Activated CD8-positive, alpha-beta memory T cell treated with anti-CD3 and anti-CD28 coated beads for 1 hour (primary cell): ENCODE results near the gene CTSA.
"Not testable (repeated sequence)": the region's sequence is repeated elsewhere in the genome, so short reads cannot be mapped to it uniquely, and the experiment has no call there.

Source experiments
- DNase-seq, 2 donors: peaks; one replicate each; pipeline ENCODE4 v3.0.0-alpha.2; 2020; ENCODE audit warnings: low read depth in 1 of 2; ENCODE audit errors: extremely low read depth in 1 of 2

The CTSA gene

DNA sequence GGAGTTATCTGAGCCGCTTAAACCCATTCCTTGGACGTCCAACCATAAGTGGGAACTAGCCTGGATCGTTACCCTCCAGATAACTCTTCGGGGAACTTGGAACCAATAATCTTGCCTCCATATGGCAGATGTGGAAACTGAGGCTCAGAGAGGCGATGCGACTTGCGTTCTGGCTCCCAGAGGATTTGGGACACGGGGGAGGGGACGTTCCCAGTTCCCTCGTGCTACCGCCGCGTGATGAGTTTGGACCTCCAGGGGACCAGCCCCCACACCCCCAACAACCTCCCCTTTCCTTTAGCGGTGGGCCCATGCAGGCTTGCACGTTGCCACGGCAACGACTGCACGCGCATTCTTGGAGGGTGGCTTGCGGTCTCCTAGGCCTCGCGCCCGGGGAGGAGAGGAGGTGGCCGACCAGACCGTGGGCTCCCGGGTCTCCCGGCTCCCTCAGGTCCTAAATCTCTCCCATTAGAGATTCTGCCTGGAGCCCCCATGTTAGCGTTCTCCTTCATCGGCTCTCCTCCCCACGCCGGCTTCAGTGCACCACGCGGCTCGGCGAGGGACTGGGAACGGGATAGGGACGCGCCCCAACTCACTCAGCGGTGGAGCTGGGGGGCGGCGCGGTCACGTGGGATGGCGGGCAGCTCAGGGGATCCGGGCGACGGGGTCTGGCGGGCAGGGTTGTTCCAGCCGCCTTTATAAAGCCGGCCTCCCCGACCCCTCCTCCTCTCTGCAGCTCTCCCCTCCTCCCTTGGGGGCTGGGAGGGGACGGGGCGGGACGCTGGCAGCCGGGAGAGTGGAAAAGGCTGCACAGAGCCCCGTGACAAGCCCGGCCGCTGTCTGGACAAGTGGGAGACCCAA lies 20.6 kb downstream of the CTSA start, which contains the start of gene PLTP:
TSS of gene PLTP (minus strand) at position 670 of the 858 bp plus-strand sequence. CDS start 703 bp downstream, outside the sequence.
- DNase-seq: no peak

- DNase-seq: no peak
Measured at GRCh38 chr20:45912344-45912682, 21.2 kb downstream of the CTSA start.

DNA sequence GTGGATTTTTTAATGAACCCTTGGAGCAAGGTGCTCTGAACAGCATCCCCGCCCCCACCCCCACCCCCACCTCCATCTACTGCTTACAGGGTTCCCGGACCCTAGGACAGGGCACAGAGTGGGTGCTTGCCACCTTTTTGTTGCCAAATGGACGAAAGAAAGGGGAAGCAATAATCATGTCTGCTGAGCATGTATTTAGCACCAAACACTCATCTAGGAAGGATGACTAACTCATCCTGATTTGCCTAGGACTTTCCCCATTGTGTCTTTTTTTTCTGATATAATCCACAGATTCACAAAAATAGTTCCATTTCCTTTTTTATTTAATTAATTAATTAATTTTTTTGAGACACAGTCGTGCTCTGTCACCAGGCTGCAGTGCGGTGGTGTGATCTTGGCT lies 22.0 kb downstream of the CTSA start:
- no peak for DNase-seq

- DNase-seq: no peak
Measured at GRCh38 chr20:45917790-45918141, 26.6 kb downstream of the CTSA start.

GRCh38 chr20:45918182-45918737 lies 27.1 kb downstream of the CTSA start:
- no peak for DNase-seq

DNA sequence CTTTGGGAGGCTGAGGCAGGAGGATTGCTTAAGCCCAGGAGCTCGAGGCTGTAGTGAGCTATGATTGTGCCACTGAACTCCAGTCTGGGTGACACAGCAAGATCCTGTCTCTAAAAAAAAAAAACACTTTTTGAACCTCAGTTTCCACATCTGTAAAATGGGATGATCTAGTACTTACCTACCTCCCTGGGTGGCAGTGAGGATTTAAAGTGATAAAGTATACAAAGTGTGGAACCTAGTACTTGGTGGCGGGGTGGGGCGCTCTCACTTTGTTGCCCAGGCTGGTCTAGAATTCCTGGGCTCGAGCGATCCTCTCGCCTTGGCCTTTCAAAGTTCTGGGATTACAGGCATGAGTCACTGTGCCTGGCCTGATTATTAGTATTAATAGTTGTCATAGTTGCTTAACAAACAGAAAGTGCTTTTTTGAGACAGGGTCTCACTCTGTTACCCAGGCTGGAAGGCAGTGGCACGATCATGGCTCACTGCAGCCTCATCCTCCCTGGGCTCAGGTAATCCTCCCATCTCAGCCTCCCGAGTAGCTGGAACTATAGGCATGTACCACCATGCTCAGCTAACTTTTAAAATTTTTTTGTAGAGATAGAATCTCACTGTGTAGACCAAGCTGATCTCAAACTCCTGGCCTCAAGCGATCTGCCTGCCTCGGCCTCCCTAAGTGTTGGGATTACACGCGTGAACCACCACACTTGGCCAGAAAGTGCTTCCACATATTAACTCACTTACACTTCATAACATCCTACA lies 27.8 kb downstream of the CTSA start:
- no peak for DNase-seq

GRCh38 chr20:45919542-45920399 lies 28.6 kb downstream of the CTSA start:
- DNase-seq: no peak

DNA sequence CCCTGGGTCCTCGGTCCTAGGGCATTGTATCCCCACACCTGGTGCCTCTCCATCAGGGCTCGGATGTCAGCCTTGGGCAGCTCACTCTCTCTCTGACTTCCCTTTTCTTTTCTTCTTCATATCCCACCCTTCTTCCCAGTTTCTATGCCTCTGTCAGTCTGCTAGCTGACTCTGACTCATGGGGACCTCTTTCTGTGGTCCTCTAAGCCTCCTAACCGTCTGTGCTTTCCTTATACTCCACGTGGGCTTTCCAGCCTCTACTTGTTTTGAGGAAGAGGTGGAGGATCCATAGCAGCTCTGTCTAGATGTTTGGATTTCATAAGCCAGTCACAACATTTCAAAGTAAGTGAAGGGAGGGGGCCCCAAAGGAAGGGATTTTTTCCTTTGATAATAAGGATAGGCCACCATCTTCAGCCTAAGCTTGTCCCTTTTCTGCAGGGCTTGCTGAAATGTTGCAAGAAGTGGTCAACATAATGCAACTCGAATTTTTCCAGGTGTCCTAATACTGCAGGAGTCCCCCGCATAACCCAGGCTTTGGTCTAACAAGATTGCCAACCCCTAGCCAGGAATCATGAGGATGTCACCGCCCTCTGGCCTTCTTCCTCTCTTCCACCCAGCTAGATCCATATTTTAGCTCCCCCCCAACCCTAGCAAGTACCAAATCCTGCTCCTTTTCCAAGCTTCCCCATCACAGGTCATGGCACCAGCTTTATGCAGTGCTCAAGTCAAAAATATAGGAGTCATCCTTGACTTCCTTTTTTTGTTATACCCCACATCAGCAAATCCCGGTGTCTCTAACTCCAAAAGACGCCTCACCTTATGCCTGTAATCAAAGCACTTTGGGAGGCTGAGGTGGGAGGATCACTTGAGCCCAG lies 29.6 kb downstream of the CTSA start:
- no peak for DNase-seq

DNA sequence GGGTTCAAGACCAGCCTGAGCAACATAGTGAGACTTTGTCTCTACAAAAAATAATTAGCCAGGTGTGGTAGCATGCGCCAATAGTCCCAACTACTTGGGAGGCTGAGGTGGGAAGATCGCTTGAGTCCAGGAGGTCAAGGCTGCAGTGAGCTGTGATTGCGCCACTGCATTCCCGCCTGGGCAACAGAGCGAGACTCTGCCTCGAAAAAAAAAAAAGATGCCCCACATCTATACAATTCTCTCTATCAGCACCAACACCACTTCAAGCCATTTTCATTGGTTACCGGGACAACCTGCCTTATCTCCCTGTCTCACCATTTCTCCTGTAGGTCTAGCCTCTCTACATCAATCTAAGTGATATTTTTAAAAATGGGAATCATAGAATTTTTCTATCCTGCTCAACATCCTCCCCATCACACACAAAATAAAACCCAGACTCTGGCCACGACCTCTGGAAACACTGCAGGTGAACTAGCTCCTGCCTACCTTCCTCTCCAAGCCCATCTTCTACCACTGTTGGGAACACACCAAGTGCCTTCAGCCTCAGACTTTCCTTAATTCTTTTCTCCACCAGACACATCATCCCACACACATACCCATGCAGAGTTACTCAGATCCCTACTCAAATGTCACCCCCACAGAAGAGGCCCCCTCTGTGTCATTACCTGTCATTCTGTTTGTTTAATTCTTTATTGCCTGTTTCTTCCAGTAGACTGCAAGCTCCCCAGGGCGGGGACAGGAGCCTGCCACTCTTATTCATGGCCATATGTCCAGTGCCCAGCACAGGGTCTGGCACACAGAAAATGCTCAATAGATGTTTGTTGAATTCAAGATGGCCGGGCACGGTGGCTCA lies 30.4 kb downstream of the CTSA start:
- no peak for DNase-seq

DNA sequence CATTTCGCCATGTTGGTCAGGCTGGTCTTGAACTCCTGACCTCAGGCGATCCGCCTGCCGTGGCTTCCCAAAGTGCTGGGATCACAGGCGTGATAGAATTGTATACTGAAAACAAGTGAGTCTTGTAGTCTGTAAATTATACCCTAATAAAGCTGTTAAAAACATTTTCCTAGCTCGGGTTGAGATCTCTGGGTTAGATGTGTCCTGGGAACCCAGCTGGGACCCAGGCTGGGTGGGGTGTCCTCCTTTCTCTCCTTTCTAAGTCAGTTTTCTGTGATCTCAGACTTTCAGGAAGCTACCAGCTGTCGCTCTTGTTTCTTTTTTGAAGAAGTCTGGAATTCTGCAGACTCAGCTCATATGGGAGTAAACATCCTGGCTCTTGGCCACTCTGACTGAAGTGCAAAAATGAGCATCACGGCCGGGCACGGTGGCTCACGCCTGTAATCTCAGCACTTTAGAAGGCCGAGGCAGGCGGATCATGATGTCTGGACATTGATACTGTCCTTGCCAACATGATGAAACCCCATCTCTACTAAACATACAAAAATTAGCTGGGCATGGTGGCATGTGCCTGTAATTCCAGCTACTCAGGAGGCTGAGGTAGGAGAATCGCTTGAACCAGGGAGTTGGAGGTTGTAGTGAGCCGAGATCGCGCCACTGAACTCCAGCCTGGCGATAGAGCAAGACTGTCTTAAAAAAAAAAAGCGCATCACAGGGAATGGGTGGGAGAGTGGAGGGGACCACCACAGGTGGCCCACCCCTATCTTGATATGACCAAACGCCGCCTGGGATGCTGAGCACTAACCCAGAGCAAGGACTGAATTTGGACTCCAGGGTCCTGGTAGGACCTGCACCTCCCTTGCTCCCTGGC lies 33.5 kb downstream of the CTSA start:
- no peak for DNase-seq

DNA sequence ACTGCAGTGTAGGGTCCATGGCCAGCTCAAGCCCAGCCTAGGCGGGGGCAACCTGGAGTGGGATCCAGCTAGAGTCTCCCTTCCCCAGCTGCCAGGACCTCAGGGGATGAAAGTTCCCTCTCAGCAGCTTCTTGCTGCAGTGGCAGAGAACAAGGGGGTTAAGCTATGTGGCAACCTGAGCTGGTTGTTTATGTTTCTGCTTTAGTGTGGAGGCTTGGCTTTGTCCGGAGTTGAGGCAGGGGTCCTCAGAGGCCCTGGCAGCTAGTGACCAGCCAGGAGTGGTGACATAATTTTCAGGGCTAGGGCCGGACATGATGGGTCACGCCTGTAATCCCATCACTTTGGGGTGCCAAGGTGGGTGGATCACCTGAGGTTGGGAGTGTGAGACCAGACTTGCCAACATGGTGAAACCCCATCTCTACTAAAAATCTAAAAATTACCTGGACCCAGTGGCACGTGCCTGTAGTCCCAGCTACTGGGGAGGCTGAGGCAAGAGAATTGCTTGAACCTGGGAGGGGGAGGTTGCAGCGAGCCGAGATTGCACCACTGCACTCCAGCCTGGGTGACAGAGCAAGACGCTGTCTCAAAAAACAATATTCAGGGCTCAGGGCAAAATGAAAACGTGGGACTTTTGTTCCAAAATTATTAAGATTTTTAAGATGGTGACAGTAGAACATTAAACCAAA lies 34.8 kb downstream of the CTSA start:
- no peak for DNase-seq

DNA sequence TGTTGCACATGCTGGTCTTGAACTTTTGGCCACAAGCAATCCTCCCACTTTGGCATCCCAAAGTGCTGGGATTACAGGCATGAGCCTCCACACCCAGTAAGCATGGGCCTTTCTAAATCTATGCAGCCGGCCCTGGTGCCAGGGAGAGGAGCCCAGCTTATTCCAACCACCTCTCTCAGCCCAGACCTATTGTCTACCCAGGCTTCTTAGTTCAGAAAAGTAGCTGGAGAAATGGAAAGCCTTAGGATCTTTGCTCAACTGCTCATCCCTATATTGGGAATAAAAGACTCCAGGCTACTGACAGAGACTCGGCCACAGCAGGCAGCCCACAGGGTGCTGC lies 35.6 kb downstream of the CTSA start:
- no peak for DNase-seq

GRCh38 chr20:45927071-45927878 lies 36.1 kb downstream of the CTSA start:
- no peak for DNase-seq

DNA sequence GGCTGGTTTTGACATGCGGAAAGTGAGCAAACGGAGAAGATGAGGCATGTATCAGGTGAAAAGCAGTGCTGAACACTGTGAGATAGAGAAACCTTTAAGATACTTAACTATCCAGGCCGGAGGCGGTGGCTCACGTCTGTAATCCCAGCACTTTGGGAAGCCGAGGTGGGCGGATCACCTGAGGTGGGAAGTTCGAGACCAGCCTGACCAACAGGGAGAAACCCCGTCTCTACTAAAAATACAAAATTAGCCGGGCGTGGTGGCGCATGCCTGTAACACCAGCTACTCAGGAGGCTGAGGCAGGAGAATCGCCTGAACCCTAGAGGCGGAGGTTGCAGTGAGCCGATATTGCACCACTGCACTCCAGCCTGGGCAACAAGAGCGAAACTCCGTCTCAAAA lies 40.5 kb downstream of the CTSA start:
- DNase-seq: not testable (repeated sequence)

- DNase-seq: peak in 1 of 2 donors; percentile 33
Measured at GRCh38 chr20:45933266-45934045, 42.3 kb downstream of the CTSA start.

GRCh38 chr20:45934046-45934585 lies 43.0 kb downstream of the CTSA start:
- no peak for DNase-seq
